Measurements from ENCODE around the gene ABO.

The ABO gene

DNA sequence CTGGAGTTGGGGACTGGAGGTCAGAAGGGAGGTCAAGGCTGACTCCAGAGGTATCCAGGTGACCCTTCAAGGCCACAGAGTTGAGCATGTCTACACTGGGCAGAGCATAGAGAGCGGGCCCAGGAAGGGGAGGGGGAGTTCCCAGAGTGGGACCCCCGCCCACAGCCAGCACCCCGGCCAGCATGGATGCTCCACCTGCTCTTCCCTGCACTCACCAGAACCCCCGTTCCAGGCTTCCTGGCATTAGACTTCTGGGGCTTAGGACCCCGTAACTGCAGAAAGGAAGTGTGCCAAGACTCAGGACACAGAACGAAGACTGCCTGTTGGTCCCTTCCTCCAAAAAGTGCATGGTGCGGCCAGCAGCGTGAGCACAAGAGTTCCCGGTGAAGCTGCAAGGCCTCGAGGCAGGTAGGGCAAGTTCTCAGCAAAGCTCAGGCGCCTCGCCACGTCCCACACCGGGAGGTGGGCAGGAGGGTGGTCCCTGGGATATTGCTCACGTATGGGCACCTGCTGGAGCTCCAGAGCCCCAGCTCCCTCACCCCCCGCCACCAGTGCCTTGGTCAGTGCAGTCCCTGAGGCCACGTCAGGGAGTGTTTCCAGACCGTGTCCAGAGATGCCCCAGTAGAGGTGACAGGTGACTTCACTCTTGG is 13.8 kb downstream of the ABO start:
- TF ChIP-seq, protein P1, sequence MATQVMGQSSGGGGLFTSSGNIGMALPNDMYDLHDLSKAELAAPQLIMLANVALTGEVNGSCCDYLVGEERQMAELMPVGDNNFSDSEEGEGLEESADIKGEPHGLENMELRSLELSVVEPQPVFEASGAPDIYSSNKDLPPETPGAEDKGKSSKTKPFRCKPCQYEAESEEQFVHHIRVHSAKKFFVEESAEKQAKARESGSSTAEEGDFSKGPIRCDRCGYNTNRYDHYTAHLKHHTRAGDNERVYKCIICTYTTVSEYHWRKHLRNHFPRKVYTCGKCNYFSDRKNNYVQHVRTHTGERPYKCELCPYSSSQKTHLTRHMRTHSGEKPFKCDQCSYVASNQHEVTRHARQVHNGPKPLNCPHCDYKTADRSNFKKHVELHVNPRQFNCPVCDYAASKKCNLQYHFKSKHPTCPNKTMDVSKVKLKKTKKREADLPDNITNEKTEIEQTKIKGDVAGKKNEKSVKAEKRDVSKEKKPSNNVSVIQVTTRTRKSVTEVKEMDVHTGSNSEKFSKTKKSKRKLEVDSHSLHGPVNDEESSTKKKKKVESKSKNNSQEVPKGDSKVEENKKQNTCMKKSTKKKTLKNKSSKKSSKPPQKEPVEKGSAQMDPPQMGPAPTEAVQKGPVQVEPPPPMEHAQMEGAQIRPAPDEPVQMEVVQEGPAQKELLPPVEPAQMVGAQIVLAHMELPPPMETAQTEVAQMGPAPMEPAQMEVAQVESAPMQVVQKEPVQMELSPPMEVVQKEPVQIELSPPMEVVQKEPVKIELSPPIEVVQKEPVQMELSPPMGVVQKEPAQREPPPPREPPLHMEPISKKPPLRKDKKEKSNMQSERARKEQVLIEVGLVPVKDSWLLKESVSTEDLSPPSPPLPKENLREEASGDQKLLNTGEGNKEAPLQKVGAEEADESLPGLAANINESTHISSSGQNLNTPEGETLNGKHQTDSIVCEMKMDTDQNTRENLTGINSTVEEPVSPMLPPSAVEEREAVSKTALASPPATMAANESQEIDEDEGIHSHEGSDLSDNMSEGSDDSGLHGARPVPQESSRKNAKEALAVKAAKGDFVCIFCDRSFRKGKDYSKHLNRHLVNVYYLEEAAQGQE (IDR thresholded peaks at IDR 0.05; ENCODE audit: insufficient read depth in 1 of 2, low read depth in 2 of 2, low read length in 2 of 2): no peak
- TF ChIP-seq SIN3A (IDR thresholded peaks at IDR 0.05; ENCODE audit: borderline replicate concordance, insufficient read depth, low read length) (no peak), POLR2AphosphoS5 (IDR thresholded peaks at IDR 0.05; ENCODE audit: low read depth, low read length) (no peak), TAF1 (IDR thresholded peaks at IDR 0.05; ENCODE audit: borderline replicate concordance, insufficient read depth, low read length) (no peak), FOXP2 (optimal IDR thresholded peaks at IDR 0.05; ENCODE audit: borderline replicate concordance, extremely low read depth, extremely low read length, insufficient read depth) (no peak)

DNA sequence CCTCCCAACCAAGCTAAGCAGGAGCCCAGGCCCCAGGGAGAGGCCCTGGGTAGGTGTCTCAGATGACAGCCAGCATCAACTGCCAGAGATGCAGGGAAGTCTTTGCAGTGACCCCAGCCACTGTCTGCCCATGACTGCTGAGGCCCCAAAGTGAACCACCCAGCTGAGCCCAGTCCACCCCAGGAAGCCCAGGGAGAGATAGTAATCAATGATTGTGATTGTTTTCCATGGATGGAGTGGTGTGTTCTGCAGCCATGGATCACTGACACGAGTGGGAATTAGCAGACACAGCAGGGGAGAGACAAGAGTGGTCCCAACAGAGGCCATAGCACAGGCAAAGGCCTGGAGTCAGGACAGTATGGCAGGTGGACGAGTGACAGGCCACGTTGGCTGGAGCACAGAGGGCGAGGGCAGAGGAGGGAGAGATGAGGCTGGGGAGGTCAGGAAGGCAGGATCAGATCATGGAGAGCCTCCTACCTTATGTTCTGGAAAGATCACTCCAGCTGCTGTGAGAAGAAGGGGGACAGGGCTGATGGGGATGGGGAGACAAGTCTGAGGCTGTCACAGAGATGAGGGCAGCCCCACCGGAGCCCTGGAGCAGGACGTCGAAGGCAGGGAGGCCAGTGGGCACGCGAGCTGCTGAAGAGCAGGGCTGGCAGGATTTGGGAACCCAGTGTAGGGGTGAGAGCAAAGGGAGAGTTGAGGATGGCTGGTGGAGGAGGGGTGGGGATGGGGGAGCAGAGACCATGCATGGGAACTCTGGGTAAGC is 14.5 kb downstream of the ABO start:
- TF ChIP-seq FOXP2 (optimal IDR thresholded peaks at IDR 0.05; ENCODE audit: borderline replicate concordance, extremely low read depth, extremely low read length, insufficient read depth) (no peak), POLR2AphosphoS5 (IDR thresholded peaks at IDR 0.05; ENCODE audit: low read depth, low read length) (no peak), SIN3A (IDR thresholded peaks at IDR 0.05; ENCODE audit: borderline replicate concordance, insufficient read depth, low read length) (no peak), TAF1 (IDR thresholded peaks at IDR 0.05; ENCODE audit: borderline replicate concordance, insufficient read depth, low read length) (no peak)
- TF ChIP-seq, protein P1 (IDR thresholded peaks at IDR 0.05; ENCODE audit: insufficient read depth in 1 of 2, low read depth in 2 of 2, low read length in 2 of 2): no peak

DNA sequence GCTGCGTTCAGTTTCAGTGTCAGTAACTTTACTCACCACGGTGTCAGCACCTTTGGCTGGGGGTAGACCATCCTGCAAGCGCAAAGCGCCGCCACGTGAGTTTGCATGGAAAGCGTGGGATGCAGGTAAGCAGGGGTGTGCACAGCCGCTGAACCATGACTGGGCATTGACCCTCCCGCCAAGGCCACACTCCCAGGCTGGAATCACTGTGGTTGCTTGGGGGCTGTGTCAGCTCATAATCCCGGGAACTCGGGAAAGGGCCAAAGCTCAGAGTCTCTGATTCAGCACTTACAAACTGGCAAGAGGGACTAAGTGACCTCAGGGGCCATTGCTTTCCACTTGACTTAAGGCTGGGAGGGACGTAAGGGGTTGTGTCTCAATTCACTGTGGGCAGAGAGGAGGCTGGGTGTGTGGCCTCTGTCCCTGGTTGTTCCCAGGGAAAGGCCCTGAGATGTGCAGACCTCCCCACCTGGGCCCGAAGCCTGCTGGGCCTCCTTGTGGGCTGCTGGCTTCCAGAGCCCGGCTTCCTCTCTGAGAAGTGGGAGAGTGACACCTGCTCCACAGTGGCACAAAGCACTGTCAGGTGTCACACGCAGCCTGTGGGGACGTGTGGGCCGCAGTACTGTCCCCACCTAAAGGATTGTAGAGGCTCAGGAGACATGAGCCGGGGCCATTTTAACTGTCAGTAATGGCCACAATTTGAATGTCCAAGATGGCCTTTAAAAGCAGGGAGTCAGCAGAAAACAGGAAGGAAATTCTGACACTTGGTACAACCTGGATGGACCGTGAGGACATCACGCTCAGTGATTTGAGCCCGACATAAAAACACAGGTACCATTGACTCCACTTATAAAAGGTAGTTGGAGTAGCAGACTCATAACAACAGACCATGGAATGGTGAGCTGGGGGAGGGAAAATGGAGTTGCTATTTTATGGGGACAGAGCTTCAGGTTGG is 16.7 kb downstream of the ABO start:
- no peak for TF ChIP-seq FOXP2 (optimal IDR thresholded peaks at IDR 0.05; ENCODE audit: borderline replicate concordance, extremely low read depth, extremely low read length, insufficient read depth)

DNA sequence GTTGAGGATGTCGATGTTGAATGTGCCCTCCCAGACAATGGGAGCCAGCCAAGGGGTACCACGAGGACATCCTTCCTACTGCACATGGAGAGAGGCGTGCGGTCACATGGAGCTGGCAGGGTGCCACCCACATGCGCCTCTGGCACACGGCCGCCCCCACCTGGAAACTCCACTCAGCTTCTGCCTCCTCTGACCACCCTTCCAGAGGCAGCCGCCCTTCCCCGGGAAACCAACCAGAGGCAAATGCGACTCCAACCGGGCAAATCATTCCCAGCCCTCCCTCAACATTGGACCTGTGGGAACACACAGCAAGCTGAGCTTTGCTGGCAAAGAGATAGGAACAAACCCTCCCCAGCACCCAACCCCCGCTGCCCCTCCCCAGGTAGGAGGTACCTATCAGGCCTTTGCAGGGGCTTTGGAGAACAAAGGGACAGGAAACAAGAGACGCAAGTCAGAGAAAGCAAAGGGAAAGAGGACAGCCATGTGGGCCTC is 17.5 kb downstream of the ABO start:
- TF ChIP-seq SIN3A (IDR thresholded peaks at IDR 0.05; ENCODE audit: borderline replicate concordance, insufficient read depth, low read length) (no peak), TAF1 (IDR thresholded peaks at IDR 0.05; ENCODE audit: borderline replicate concordance, insufficient read depth, low read length) (no peak), POLR2AphosphoS5 (IDR thresholded peaks at IDR 0.05; ENCODE audit: low read depth, low read length) (no peak), FOXP2 (optimal IDR thresholded peaks at IDR 0.05; ENCODE audit: borderline replicate concordance, extremely low read depth, extremely low read length, insufficient read depth) (no peak)
- TF ChIP-seq, protein P1 (IDR thresholded peaks at IDR 0.05; ENCODE audit: insufficient read depth in 1 of 2, low read depth in 2 of 2, low read length in 2 of 2): no peak

DNA sequence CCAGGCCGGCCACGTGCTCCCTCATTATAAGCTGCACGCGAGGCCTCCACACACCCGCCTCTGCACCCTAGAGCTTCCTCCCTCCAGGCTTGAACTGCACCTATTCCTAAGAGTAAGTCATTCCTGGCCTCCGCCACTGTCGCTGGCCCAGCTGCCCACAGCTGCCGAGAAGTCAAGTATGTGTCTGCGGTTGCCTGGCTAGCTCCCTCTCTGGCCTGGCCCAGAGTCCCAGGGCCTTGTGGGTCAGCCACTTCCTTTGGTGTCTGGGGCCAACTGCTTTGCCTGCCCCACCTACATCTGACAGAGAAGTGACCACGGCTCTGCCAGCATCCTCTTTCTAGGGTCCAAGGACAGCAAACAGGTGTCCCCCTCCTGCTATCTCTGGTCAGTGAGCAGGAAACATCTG is 18.3 kb downstream of the ABO start:
- TF ChIP-seq TAF1 (IDR thresholded peaks at IDR 0.05; ENCODE audit: borderline replicate concordance, insufficient read depth, low read length) (no peak), SIN3A (IDR thresholded peaks at IDR 0.05; ENCODE audit: borderline replicate concordance, insufficient read depth, low read length) (no peak), FOXP2 (optimal IDR thresholded peaks at IDR 0.05; ENCODE audit: borderline replicate concordance, extremely low read depth, extremely low read length, insufficient read depth) (no peak), POLR2AphosphoS5 (IDR thresholded peaks at IDR 0.05; ENCODE audit: low read depth, low read length) (no peak)
- TF ChIP-seq, protein P1 (IDR thresholded peaks at IDR 0.05; ENCODE audit: insufficient read depth in 1 of 2, low read depth in 2 of 2, low read length in 2 of 2): no peak
